ENCODE results near the gene CA10. TPM values are rescaled to one million over a fixed set of nuclear protein-coding genes. Genes with fewer than 3 reads are reported as not detected.

CA10 gene
- total and polyA plus RNA-seq, 9 of the 15 experiments (the other 6 are each of a cell fraction or from before 2014, with no cell fraction given), result not detected

DNA sequence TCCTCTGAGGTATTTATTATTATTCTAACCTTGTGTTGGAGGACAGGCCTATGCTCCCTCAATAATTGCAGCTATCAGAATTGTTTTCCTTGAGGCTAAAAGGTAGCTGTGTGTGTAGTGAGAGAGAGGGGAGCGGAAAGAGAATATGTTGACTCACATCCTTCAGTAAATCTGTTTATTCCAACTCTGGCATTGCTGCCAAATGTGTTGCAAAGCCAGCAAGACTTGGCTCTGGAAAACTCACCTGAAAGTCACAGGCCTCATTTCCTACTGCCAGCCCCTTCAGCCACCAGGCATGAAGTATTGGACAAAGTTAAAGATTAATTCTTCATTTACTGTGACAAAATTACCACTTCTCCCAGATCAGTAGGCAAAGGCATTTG lies 9.6 kb downstream of the CA10 start:
- no peak for FAIRE-seq
- H3K36me3 ChIP-seq (ENCODE audit: control insufficient read depth, insufficient read depth, low read length), result no peaks in the 10 kb centered on the region
- TF ChIP-seq TAF1 (IDR thresholded peaks at IDR 0.05; ENCODE audit: control insufficient read depth, extremely low read depth, insufficient read depth, low read length, severe bottlenecking) (no peak), SMARCA4 (IDR thresholded peaks at IDR 0.05) (no peak), TCF3 (CRISPR knock-in tag; IDR thresholded peaks at IDR 0.05) (no peak), REST (IDR thresholded peaks at IDR 0.05; ENCODE audit: borderline replicate concordance) (no peak), REST (CRISPR knock-in tag; IDR thresholded peaks at IDR 0.05; ENCODE audit: low read depth) (no peak), BDP1 (IDR thresholded peaks at IDR 0.05; ENCODE audit: insufficient read depth, insufficient read length) (no peak), MAFK (IDR thresholded peaks at IDR 0.05; ENCODE audit: low read length) (no peak), ATF1 (CRISPR knock-in tag; IDR thresholded peaks at IDR 0.05) (no peak), ATF1 (tag; IDR thresholded peaks at IDR 0.05) (no peak), ZBTB17 (CRISPR knock-in tag; IDR thresholded peaks at IDR 0.05) (no peak), ETS2 (tag; IDR thresholded peaks at IDR 0.05; ENCODE audit: borderline replicate concordance, poor library complexity, severe bottlenecking) (no peak)
- TF ChIP-seq, protein P1, sequence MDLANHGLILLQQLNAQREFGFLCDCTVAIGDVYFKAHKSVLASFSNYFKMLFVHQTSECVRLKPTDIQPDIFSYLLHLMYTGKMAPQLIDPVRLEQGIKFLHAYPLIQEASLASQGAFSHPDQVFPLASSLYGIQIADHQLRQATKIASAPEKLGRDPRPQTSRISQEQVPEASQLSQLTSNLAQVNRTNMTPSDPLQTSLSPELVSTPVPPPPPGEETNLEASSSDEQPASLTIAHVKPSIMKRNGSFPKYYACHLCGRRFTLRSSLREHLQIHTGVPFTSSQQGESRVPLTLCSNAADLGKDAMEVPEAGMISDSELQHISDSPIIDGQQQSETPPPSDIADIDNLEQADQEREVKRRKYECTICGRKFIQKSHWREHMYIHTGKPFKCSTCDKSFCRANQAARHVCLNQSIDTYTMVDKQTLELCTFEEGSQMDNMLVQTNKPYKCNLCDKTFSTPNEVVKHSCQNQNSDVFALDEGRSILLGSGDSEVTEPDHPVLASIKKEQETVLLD (IDR thresholded peaks at IDR 0.05), result no peak
- TF ChIP-seq, protein P2, sequence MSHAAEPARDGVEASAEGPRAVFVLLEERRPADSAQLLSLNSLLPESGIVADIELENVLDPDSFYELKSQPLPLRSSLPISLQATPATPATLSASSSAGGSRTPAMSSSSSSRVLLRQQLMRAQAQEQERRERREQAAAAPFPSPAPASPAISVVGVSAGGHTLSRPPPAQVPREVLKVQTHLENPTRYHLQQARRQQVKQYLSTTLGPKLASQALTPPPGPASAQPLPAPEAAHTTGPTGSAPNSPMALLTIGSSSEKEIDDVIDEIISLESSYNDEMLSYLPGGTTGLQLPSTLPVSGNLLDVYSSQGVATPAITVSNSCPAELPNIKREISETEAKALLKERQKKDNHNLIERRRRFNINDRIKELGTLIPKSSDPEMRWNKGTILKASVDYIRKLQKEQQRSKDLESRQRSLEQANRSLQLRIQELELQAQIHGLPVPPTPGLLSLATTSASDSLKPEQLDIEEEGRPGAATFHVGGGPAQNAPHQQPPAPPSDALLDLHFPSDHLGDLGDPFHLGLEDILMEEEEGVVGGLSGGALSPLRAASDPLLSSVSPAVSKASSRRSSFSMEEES (CRISPR knock-in tag; IDR thresholded peaks at IDR 0.05), result no peak
- whole genome bisulfite sequencing (ENCODE audit: insufficient coverage, low coverage, missing lambda C conversion rate), result 10% methylated on average over 1 of the region's 1 CpG
- ChIA-PET CTCF (ENCODE audit: low intra/inter-chr PET ratio) (no interaction called here), POLR2A (no interaction called here)
- H4K20me1 ChIP-seq (replicated peaks; ENCODE audit: control insufficient read depth, insufficient read depth, low read length), result no peaks in the 10 kb centered on the region
- in situ Hi-C loops (cut with MboI), result no loop called here
- DNase-seq (ENCODE audit: extremely low read depth in 1 of 4, low spot score in 3 of 4), result no peak
- intact Hi-C loops (cut with micrococcal nuclease), result no loop called here
- no peak overlapping the region for H3K27ac ChIP-seq (ENCODE audit: extremely low read depth, low read depth, low read length)
- no peak for ATAC-seq
- H3K9me3 ChIP-seq (replicated peaks; ENCODE audit: control insufficient read depth, insufficient read depth, low read depth, low read length), result no peaks in the 10 kb centered on the region
- H3K9ac ChIP-seq (ENCODE audit: insufficient read depth in 1 of 2, low read depth in 2 of 2, low read length in 2 of 2), result no peak overlapping the region
- BruUV-seq (replicated peaks), result no TSS peak
- H3K27me3 ChIP-seq (ENCODE audit: control insufficient read depth in 2 of 2, insufficient read depth in 2 of 2, low read length in 2 of 2), result no peaks in the 10 kb centered on the region
- H3K4me1 ChIP-seq (replicated peaks in 1 of 2; ENCODE audit: control insufficient read depth in 2 of 2, insufficient read depth in 2 of 2, low read length in 2 of 2), result no peaks in the 10 kb centered on the region
- no peaks in the 10 kb centered on the region for H3K79me2 ChIP-seq (ENCODE audit: control insufficient read depth, insufficient read depth, low read length)
- no peaks in the 10 kb centered on the region for H3K9me1 ChIP-seq (ENCODE audit: control insufficient read depth, insufficient read depth, low read length)
- no peak overlapping the region for H3K4me2 ChIP-seq (ENCODE audit: insufficient read depth, low read length)
- H2AFZ ChIP-seq (ENCODE audit: low read depth, low read length), result no peak overlapping the region
- no peak overlapping the region for H3K4me3 ChIP-seq

Data from K562 (cell line).